Ecto neural progenitor cell (in vitro differentiated cells): ENCODE results near the gene OR5K1.

ENCODE experiments used
- DNase-seq: peaks from one replicate; pipeline ENCODE4 v3.0.0-alpha.2; 2018; ENCODE audit warnings: low spot score

Gene OR5K1

GRCh38 chr3:98514948-98515347 lies 51.9 kb downstream of the OR5K1 start:
- DNase-seq = no peak

DNA sequence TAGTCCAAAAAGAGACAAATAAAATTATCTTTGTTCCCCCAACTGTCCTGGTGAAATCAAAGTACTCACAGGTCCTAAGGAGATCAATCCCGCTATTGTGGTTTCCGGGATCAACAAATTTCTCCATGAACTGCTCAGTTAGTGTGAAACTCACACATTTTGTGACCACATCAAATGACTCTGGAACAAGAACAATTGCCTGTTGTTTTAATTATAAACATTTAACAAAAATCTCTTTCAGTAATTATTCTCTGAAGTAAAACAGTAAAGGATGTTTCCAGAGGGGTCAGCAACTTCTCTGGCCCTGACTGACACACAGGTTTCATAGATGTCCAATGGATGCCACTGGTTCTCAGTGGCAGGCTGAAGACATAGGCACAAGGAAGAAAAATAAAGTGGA lies 55.8 kb downstream of the OR5K1 start:
- no peak for DNase-seq

GRCh38 chr3:98519351-98519750 lies 56.4 kb downstream of the OR5K1 start:
- DNase-seq = no peak

DNA sequence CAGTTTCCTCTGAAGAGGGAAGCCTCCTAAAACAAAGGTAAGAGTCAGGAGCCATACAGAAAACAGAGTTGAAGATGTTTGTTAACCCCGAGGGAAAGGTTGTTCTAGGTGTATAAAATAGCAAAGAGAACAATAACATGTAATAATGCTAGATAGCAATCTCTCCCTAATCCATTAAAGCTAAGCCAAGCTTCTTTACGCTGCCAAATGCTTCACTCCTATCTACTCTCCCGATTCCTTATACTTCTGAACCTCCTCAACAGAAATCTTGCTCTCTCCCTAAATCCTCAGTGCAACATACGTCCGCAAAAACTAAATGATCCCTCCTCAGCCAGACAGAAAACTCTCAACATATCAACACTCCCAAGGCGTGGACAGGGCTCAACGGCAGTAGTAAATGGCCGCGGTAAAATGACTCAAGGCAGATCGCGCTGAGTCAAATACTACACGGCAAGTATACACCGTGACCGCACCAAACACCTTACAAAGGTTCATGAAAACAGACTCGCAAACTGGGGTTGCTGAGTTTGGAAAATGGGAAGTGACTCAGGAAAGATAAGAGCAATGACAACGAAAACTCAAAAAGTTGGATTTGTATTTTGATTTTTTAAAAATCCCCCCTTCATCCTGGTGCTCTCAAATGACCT lies 59.0 kb downstream of the OR5K1 start:
- peak; percentile 56 for DNase-seq
